Spleen (tissue), 3 donors: ENCODE results near the gene TTC21A.
A peak's percentile ranks its signal among the peaks of the same experiment; 100 is the strongest.

Experiments used
- POLR2A ChIP-seq, 3 donors: fragments of 450-650 bp; IDR thresholded peaks; one replicate each; pipeline ENCODE4 v1.5.1; 2017; ENCODE audit warnings: antibody characterized with exemption in 3 of 3, mild to moderate bottlenecking in 1 of 3
- POLR2AphosphoS5 ChIP-seq, 3 donors: sonication (generic); formaldehyde crosslinking; IDR thresholded peaks; one replicate each; pipeline ENCODE4 v1.5.1; 2017; ENCODE audit warnings: antibody characterized with exemption in 3 of 3

GRCh38 chr3:39177708-39178332, 70.3 kb downstream of the TTC21A start:
- TF ChIP-seq POLR2AphosphoS5 (IDR thresholded peaks at IDR 0.05): peak; percentile 87 to 94 (median 90)
- peak in 1 of 3 donors; percentile 62 for TF ChIP-seq POLR2A (IDR thresholded peaks at IDR 0.05)
